ENCODE results near the gene DNPEP.
"Not testable (repeated sequence)": the region's sequence is repeated elsewhere in the genome, so short reads cannot be mapped to it uniquely, and the experiment has no call there.

Gene DNPEP

DNA sequence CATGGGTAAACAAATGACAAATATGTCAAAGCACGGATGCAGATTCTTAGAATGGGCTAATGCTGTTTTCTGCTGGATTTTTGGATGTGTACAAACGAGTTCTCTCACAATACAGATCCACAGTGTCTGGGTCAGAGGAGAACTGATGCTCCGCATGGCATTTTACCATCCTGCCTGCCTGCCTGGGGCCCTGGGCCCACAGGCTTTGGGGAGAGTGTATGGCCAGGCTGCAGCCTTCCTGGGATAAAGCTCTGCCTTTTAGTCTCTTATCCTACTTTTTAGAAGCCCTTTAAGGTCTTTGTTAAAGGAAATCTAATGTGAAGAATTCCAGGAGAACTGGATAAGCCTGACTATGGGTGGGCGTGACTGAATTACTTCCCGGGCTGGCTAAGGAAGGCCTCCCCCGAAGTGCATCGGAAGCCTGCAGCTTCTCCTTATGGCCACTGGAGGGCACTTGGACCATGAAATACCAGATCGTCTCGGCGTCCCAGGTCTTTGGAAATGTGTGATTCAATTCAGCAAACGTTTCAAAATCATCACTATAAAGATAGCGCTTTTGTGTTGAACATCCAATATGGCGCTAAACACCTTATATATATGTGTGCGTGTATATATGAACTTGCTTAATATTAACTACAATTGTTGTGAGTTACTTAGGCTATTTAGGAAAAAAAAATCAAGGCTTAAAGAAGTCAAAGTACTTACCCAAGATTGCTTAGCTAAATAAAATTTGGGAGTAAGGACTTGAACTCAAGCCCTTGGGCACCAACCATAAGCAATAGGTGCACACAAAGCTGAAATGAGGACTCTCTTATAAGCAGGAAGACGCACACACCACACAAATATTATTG is 15.2 kb upstream of the DNPEP start:
- TF ChIP-seq SPI1 (IDR thresholded peaks at IDR 0.05; ENCODE audit: low read depth, low read length) (no peak), POU2F2 (IDR thresholded peaks at IDR 0.05; ENCODE audit: low read depth, low read length) (no peak), POLR2AphosphoS5 (IDR thresholded peaks at IDR 0.05; ENCODE audit: low read depth, low read length) (no peak), POLR2A (IDR thresholded peaks at IDR 0.05; ENCODE audit: low read depth, low read length) (no peak), TAF1 (IDR thresholded peaks at IDR 0.05; ENCODE audit: low read depth, low read length) (no peak), PAX5 (IDR thresholded peaks at IDR 0.05; ENCODE audit: insufficient read depth, low read length, severe bottlenecking) (no peak)
- peak; percentile 59 for DNase-seq (ENCODE audit: insufficient read length, low spot score)
- peak; percentile 9 for FAIRE-seq

DNA sequence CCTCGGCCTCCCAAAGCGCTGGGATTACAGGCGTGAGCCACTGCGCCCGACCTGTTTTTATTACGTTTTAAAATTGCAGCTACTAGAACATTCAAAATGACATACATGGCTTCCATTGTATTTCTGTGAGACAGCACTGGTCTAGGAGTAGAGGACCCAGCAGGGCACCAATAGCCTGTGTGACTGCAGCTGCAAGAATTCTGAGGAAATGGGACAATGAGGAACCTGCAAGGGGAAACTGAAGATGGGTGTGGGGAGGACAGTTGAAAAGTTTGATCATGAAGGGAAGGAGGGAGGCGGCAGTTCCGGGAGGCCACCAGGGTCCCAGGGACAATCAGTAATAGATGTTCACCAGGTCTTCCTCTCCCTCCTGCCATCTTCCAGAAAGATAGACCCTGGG is 13.9 kb upstream of the DNPEP start:
- DNase-seq (ENCODE audit: insufficient read length, low spot score) (no peak), FAIRE-seq (no peak)
- TF ChIP-seq PAX5 (IDR thresholded peaks at IDR 0.05; ENCODE audit: insufficient read depth, low read length, severe bottlenecking) (no peak), POU2F2 (IDR thresholded peaks at IDR 0.05; ENCODE audit: low read depth, low read length) (no peak), SPI1 (IDR thresholded peaks at IDR 0.05; ENCODE audit: low read depth, low read length) (no peak), POLR2A (IDR thresholded peaks at IDR 0.05; ENCODE audit: low read depth, low read length) (no peak), TAF1 (IDR thresholded peaks at IDR 0.05; ENCODE audit: low read depth, low read length) (no peak), POLR2AphosphoS5 (IDR thresholded peaks at IDR 0.05; ENCODE audit: low read depth, low read length) (no peak)

DNA sequence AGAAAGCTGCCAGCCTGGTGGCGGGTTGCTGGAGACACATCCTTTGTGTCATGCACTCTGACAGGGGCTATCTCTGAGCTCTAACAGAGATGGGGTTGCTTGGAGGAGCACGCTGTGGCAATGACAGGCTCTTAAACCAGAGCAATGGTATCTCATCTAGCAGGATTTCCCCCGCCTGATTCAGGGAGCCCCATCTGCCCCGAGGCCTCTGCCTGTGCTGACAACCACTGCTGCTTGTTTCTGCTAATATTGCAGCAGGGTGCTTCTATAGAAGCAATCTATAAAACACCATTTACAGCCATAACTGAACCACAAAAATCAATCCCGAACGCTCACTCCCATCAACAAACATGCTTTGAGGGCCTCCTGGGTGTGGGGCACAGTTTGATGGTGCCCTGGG is 12.8 kb upstream of the DNPEP start:
- DNase-seq (ENCODE audit: insufficient read length, low spot score) (no peak), FAIRE-seq (no peak)

DNA sequence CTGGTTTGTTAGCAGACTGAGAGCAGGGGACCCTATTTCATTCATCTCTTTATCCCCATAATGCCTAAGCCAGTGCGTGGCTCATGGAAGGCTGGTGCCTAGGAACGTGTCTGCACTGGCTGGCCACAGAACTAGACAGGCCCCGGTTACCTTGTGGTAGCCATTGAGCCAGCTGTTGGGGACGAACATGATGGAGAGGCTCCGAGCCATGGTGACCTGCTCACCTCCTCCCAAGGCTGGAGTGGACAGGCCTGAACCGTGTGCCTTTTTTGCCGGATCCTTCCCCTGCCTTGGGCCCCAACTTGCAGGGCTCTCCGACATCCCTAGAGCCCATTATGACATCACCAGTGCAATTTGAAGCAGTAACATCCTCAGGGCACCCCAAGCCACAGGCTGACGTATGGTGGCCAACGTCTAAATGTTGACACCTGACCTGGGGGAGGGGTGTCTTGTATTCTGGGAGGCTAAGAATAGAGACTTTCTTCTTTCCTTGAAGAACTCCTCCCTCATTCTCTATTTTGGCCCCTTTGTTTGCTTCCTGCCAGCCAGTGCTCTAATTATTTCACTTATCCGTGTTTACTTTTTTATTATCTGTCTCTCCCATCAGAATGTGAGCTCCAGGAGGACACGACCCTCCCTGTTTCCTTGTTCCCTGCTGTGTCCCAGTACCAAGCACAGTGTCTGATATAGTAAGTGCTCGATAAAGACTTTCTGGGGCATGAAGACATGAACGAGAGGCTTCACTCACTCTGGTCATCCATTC is 12.2 kb upstream of the DNPEP start:
- TF ChIP-seq POLR2AphosphoS5 (IDR thresholded peaks at IDR 0.05; ENCODE audit: low read depth, low read length) (no peak), POU2F2 (IDR thresholded peaks at IDR 0.05; ENCODE audit: low read depth, low read length) (no peak), SPI1 (IDR thresholded peaks at IDR 0.05; ENCODE audit: low read depth, low read length) (no peak), PAX5 (IDR thresholded peaks at IDR 0.05; ENCODE audit: insufficient read depth, low read length, severe bottlenecking) (no peak), TAF1 (IDR thresholded peaks at IDR 0.05; ENCODE audit: low read depth, low read length) (no peak), POLR2A (IDR thresholded peaks at IDR 0.05; ENCODE audit: low read depth, low read length) (no peak)
- DNase-seq (ENCODE audit: insufficient read length, low spot score) (no peak), FAIRE-seq (no peak)

More for the DNA sequence above, 12.8 kb upstream of the DNPEP start:
- TF ChIP-seq POLR2A (IDR thresholded peaks at IDR 0.05; ENCODE audit: low read depth, low read length) (no peak), POU2F2 (IDR thresholded peaks at IDR 0.05; ENCODE audit: low read depth, low read length) (no peak), SPI1 (IDR thresholded peaks at IDR 0.05; ENCODE audit: low read depth, low read length) (no peak), TAF1 (IDR thresholded peaks at IDR 0.05; ENCODE audit: low read depth, low read length) (no peak), PAX5 (IDR thresholded peaks at IDR 0.05; ENCODE audit: insufficient read depth, low read length, severe bottlenecking) (no peak)

DNA sequence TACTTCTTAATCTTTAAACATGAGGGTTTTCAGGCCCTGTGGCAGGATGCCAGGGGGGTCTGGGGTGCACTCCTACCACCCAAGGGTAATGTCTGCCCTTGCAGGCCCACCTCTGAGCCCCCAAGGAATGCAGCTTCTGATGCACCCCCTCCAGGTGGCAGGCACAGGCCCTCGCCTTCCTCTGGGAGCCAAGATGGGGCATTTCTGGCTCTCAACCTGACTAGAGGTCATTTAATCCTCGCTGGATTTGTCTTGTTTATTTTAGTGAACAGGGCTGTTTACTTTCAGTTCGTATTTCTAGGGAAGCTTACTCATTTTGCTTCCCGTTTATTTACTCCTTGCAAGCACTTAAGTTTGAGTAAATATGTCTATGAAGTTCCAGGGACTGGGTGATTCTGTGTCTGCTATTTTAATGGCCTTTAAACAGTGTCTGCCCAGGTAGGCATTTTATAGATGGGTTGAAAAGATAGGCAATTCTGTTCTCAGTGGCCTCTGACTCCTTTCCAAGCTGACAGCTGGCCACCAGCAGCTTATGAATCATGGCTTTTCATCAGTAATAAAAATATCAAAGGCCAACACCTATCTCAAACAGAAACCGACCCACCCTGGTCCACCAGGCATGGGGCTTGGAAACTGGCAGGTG is 11.1 kb upstream of the DNPEP start:
- no peak for DNase-seq (ENCODE audit: insufficient read length, low spot score)
- no peak for TF ChIP-seq SPI1 (IDR thresholded peaks at IDR 0.05; ENCODE audit: low read depth, low read length)
- no peak for TF ChIP-seq POLR2AphosphoS5 (IDR thresholded peaks at IDR 0.05; ENCODE audit: low read depth, low read length)
- no peak for TF ChIP-seq POU2F2 (IDR thresholded peaks at IDR 0.05; ENCODE audit: low read depth, low read length)
- no peak for TF ChIP-seq PAX5 (IDR thresholded peaks at IDR 0.05; ENCODE audit: insufficient read depth, low read length, severe bottlenecking)
- no peak for TF ChIP-seq TAF1 (IDR thresholded peaks at IDR 0.05; ENCODE audit: low read depth, low read length)
- no peak for TF ChIP-seq POLR2A (IDR thresholded peaks at IDR 0.05; ENCODE audit: low read depth, low read length)
- no peak for FAIRE-seq

DNA sequence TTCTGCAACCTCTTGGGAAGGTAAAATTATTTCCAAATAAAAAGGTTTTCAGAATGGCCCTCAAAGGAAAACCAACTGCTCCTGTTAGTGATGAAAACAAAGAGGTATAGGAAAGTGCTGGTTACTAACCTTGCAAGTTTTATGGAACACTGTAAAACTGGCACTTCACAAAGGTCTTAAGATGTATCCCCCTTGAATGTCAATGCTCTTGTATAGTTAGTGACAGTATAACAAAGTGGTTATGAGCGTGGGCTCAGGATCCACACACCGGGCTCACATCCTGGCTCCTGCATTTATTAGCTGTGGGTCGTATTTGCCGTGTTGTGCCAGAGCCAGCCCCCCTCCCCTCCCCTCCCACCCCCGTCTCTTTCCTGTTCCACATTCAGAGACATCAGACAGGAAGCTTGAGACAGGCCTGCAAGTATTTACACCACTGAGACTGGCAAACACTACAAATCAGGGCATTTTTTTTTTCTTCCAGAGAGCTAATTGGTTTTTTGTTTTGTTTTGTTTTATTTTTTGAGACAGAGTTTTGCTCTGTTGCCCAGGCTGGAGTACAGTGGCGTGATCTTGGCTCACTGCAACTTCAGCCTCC is 9.2 kb upstream of the DNPEP start:
- no peak for DNase-seq (ENCODE audit: insufficient read length, low spot score)
- FAIRE-seq = no peak
- TF ChIP-seq PAX5 (IDR thresholded peaks at IDR 0.05; ENCODE audit: insufficient read depth, low read length, severe bottlenecking) = no peak
- no peak for TF ChIP-seq POU2F2 (IDR thresholded peaks at IDR 0.05; ENCODE audit: low read depth, low read length)
- no peak for TF ChIP-seq POLR2AphosphoS5 (IDR thresholded peaks at IDR 0.05; ENCODE audit: low read depth, low read length)
- TF ChIP-seq TAF1 (IDR thresholded peaks at IDR 0.05; ENCODE audit: low read depth, low read length) = no peak
- no peak for TF ChIP-seq SPI1 (IDR thresholded peaks at IDR 0.05; ENCODE audit: low read depth, low read length)
- no peak for TF ChIP-seq POLR2A (IDR thresholded peaks at IDR 0.05; ENCODE audit: low read depth, low read length)

DNA sequence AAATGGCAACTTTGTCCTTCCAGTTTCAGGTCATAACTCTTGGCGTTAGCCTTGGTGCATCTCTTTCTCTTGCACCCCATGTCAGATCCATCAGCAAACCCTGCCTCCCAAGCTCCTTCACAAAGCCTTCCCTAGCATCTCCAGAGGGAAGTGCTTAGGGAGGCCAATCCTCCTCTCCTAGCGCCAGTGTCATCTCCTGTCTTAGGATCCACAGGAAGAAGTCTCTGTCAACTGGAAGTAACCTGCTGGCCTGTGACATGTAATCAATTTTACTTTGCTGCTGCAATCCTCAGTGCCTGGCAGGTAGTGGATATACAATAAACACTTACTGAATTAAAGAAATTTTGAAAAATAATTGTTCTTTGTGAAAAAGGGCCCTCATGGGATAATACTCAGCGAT is 7.9 kb upstream of the DNPEP start:
- TF ChIP-seq POLR2AphosphoS5 (IDR thresholded peaks at IDR 0.05; ENCODE audit: low read depth, low read length) (no peak), PAX5 (IDR thresholded peaks at IDR 0.05; ENCODE audit: insufficient read depth, low read length, severe bottlenecking) (no peak), TAF1 (IDR thresholded peaks at IDR 0.05; ENCODE audit: low read depth, low read length) (no peak), SPI1 (IDR thresholded peaks at IDR 0.05; ENCODE audit: low read depth, low read length) (no peak), POLR2A (IDR thresholded peaks at IDR 0.05; ENCODE audit: low read depth, low read length) (no peak), POU2F2 (IDR thresholded peaks at IDR 0.05; ENCODE audit: low read depth, low read length) (no peak)
- DNase-seq (ENCODE audit: insufficient read length, low spot score) = no peak
- no peak for FAIRE-seq

DNA sequence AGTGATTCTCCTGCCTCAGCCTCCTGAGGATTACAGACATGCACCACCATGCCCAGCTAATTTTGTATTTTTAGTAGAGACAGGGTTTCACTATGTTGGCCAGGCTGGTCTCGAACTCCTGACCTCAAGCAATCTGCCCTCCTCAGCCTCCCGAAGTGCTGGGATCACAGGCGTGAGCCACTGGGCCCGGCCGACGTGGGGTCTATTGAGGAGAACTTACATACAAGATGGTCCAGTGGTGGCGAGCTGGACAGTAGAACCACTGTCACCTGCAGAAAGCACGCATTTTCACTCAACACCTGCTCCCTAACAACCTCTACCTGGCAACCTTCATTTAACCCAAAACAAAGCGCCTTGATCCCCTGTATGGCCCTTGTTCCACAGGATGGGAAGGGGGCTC is 7.3 kb upstream of the DNPEP start:
- DNase-seq (ENCODE audit: insufficient read length, low spot score); FAIRE-seq: not testable (repeated sequence)

DNA sequence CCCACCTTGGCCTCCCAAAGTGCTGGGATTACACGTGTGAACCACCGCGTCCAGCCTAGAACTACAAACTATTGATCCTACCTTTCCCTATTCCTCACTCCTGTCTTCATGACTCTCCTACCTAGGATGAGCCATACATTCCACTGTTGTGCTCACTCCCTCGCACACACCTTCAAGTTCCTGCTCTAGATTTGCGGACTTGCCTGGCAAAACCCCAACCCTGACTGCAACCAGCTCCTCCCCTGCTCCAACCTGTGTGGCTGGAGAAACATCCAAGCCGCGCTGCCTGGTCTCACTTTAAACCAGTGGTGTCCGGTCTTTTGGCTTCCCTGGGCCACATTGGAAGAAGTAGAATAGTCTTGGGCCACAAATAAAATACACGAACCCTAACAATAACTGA is 5.0 kb upstream of the DNPEP start:
- FAIRE-seq = no peak
- no peak for DNase-seq (ENCODE audit: insufficient read length, low spot score)
- TF ChIP-seq SPI1 (IDR thresholded peaks at IDR 0.05; ENCODE audit: low read depth, low read length) (no peak), POLR2A (IDR thresholded peaks at IDR 0.05; ENCODE audit: low read depth, low read length) (no peak), TAF1 (IDR thresholded peaks at IDR 0.05; ENCODE audit: low read depth, low read length) (no peak), POU2F2 (IDR thresholded peaks at IDR 0.05; ENCODE audit: low read depth, low read length) (no peak), PAX5 (IDR thresholded peaks at IDR 0.05; ENCODE audit: insufficient read depth, low read length, severe bottlenecking) (no peak), POLR2AphosphoS5 (IDR thresholded peaks at IDR 0.05; ENCODE audit: low read depth, low read length) (no peak)
